H1 (cell line): ENCODE measurements around the gene HNF4A.

Experiments
- CREB1 ChIP-seq: IDR thresholded peaks from 2 replicates; pipeline ENCODE4 v1.6.1; 2012; ENCODE audit warnings: inconsistent platforms
- CTBP2 ChIP-seq: IDR thresholded peaks from 2 replicates; pipeline ENCODE4 v1.7.0; 2011; ENCODE audit warnings: borderline replicate concordance, mild to moderate bottlenecking, moderate library complexity, mixed read lengths, low read length; ENCODE audit not compliant: insufficient read depth, insufficient read length
- EGR1 ChIP-seq: IDR thresholded peaks from 2 replicates; pipeline ENCODE4 v1.6.1; 2011; ENCODE audit warnings: low read depth, low read length, borderline replicate concordance
- FOSL1 ChIP-seq: IDR thresholded peaks from 2 replicates; pipeline ENCODE4 v1.6.1; 2011; ENCODE audit warnings: mild to moderate bottlenecking, low read depth, low read length, moderate library complexity; ENCODE audit not compliant: insufficient read depth
- POLR2A ChIP-seq, 2 experiments: IDR thresholded peaks; 1 replicate in 1 of 2; 2 replicates in 1 of 2; pipeline ENCODE4 v1.6.1; 2011; ENCODE audit warnings: low read depth in 2 of 2, low read length in 2 of 2, mild to moderate bottlenecking in 2 of 2; ENCODE audit errors: control extremely low read depth in 1 of 2
- POLR2AphosphoS5 ChIP-seq: IDR thresholded peaks from 2 replicates; pipeline ENCODE4 v1.6.1; 2011; ENCODE audit warnings: low read depth, low read length
- YY1 ChIP-seq: IDR thresholded peaks from 2 replicates; pipeline ENCODE4 v1.6.1; 2011; ENCODE audit warnings: low read depth, mild to moderate bottlenecking, low read length
- TF ChIP-seq, protein P1 (sequence below), 3 experiments: IDR thresholded peaks; 1 replicate in 2 of 3; 2 replicates in 1 of 3; pipeline versions ENCODE4 v1.5.1 to v1.6.1; 2011; ENCODE audit warnings: low read length in 3 of 3, mild to moderate bottlenecking in 3 of 3, inconsistent platforms in 2 of 3, low read depth in 1 of 3, moderate library complexity in 1 of 3; ENCODE audit not compliant: insufficient read depth in 1 of 3; ENCODE audit errors: control extremely low read depth in 1 of 3

GRCh38 chr20:44384423-44385027 lies 29.0 kb downstream of the HNF4A start:
- TF ChIP-seq EGR1 (no peak), CTBP2 (no peak), POLR2AphosphoS5 (no peak), YY1 (no peak), FOSL1 (no peak), POLR2A (IDR thresholded peaks at IDR 0.05; ENCODE audit: control extremely low read depth in 1 of 2, low read depth in 2 of 2, low read length in 2 of 2) (no peak), CREB1 (no peak)
- TF ChIP-seq, protein P1, sequence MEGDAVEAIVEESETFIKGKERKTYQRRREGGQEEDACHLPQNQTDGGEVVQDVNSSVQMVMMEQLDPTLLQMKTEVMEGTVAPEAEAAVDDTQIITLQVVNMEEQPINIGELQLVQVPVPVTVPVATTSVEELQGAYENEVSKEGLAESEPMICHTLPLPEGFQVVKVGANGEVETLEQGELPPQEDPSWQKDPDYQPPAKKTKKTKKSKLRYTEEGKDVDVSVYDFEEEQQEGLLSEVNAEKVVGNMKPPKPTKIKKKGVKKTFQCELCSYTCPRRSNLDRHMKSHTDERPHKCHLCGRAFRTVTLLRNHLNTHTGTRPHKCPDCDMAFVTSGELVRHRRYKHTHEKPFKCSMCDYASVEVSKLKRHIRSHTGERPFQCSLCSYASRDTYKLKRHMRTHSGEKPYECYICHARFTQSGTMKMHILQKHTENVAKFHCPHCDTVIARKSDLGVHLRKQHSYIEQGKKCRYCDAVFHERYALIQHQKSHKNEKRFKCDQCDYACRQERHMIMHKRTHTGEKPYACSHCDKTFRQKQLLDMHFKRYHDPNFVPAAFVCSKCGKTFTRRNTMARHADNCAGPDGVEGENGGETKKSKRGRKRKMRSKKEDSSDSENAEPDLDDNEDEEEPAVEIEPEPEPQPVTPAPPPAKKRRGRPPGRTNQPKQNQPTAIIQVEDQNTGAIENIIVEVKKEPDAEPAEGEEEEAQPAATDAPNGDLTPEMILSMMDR (IDR thresholded peaks at IDR 0.05; ENCODE audit: control extremely low read depth in 1 of 3, insufficient read depth in 1 of 3, low read depth in 1 of 3, low read length in 3 of 3): peak; percentile 76 to 90 (median 89)
